Neural cell (in vitro differentiated cells): Measurements from ENCODE around the gene PTPRZ1. TPM values are rescaled to one million over a fixed set of nuclear protein-coding genes. Genes with fewer than 3 reads are reported as not detected.

Experiments
- H2AFZ ChIP-seq: fragments of 200-600, 300-800 bp; sonication (generic), shearing (Covaris generic); 2 replicates; pipeline ENCODE4 v1.6.0; 2014; ENCODE audit warnings: low read depth, mild to moderate bottlenecking, antibody characterized with exemption, low read length, moderate library complexity
- H3F3A ChIP-seq: fragments of 200-600 bp; shearing (Covaris generic); 2 replicates; pipeline ENCODE4 v1.6.1; 2016; ENCODE audit warnings: mild to moderate bottlenecking, moderate library complexity, mixed read lengths, antibody characterized with exemption, low read length; ENCODE audit not compliant: insufficient read depth, poor library complexity, severe bottlenecking
- H3K27ac ChIP-seq: fragments of 200-600, 300-800 bp; sonication (generic), shearing (Covaris generic); 2 replicates; pipeline ENCODE4 v1.5.1; 2014; ENCODE audit warnings: mild to moderate bottlenecking, low read length, moderate library complexity
- H3K27me3 ChIP-seq: fragments of 300-800, 200-600 bp; sonication (generic), shearing (Covaris generic); 2 replicates; pipeline ENCODE4 v1.6.0; 2014; ENCODE audit warnings: mild to moderate bottlenecking, low read depth, low read length, moderate library complexity; ENCODE audit not compliant: insufficient read depth
- H3K36me3 ChIP-seq: fragments of 300-800, 200-600 bp; sonication (generic), shearing (Covaris generic); 2 replicates; pipeline ENCODE4 v1.5.1; 2014; ENCODE audit warnings: mild to moderate bottlenecking, antibody characterized with exemption, low read length, moderate library complexity; ENCODE audit not compliant: insufficient read depth
- H3K4me2 ChIP-seq: fragments of 300-800, 200-600 bp; sonication (generic), shearing (Covaris generic); 2 replicates; pipeline ENCODE4 v1.6.0; 2014; ENCODE audit warnings: mild to moderate bottlenecking, low read length
- H3K4me3 ChIP-seq: fragments of 300-800, 200-600 bp; sonication (generic), shearing (Covaris generic); 2 replicates; pipeline ENCODE4 v1.5.1; 2014; ENCODE audit warnings: mild to moderate bottlenecking, low read length, moderate library complexity
- H3K79me2 ChIP-seq: fragments of 200-600 bp; shearing (Covaris generic); replicated peaks from 2 replicates; pipeline ENCODE4 v1.6.0; 2014; ENCODE audit warnings: mild to moderate bottlenecking, low read length, moderate library complexity; ENCODE audit not compliant: insufficient read depth
- H3K9ac ChIP-seq: fragments of 300-800, 200-600 bp; sonication (generic), shearing (Covaris generic); 2 replicates; pipeline ENCODE4 v1.6.1; 2016; ENCODE audit warnings: mild to moderate bottlenecking, low read length, mixed read lengths
- H3K9me2 ChIP-seq: fragments of 200-600 bp; shearing (Covaris generic); 2 replicates; pipeline ENCODE4 v1.6.1; 2016; ENCODE audit warnings: mild to moderate bottlenecking, low read length, mixed read lengths; ENCODE audit not compliant: insufficient read depth
- H3K9me3 ChIP-seq: fragments of 200-600, 300-800 bp; sonication (generic), shearing (Covaris generic); 2 replicates; pipeline ENCODE4 v1.6.1; 2016; ENCODE audit warnings: mild to moderate bottlenecking, mixed run types, low read length, moderate library complexity, mixed read lengths
- H4K20me1 ChIP-seq: fragments of 200-600 bp; shearing (Covaris generic); 2 replicates; pipeline ENCODE4 v1.6.1; 2016; ENCODE audit warnings: mild to moderate bottlenecking, mixed run types; ENCODE audit not compliant: insufficient read depth
- EP300 ChIP-seq: fragments of 450-650 bp; conservative IDR thresholded peaks from 2 replicates; pipeline ENCODE4 v1.6.1; 2014; ENCODE audit warnings: antibody characterized with exemption, mild to moderate bottlenecking, moderate library complexity; ENCODE audit not compliant: poor library complexity, severe bottlenecking
- EZH2 ChIP-seq: fragments of 200-600, 300-800 bp; shearing (Covaris generic), sonication (generic); IDR thresholded peaks from 2 replicates; pipeline ENCODE4 v1.6.1; 2014; ENCODE audit warnings: antibody characterized with exemption, low read length, borderline replicate concordance, mild to moderate bottlenecking; ENCODE audit not compliant: insufficient read depth, poor library complexity, severe bottlenecking
- MXI1 ChIP-seq: fragments of 450-650 bp; conservative IDR thresholded peaks from 2 replicates; pipeline ENCODE4 v1.6.1; 2014; ENCODE audit warnings: antibody characterized with exemption, mild to moderate bottlenecking; ENCODE audit not compliant: poor library complexity, severe bottlenecking
- POLR2AphosphoS5 ChIP-seq: IDR thresholded peaks from 2 replicates; pipeline ENCODE4 v1.6.1; 2012
- RAD21 ChIP-seq: fragments of 450-650 bp; conservative IDR thresholded peaks from 2 replicates; pipeline ENCODE4 v1.6.1; 2014; ENCODE audit warnings: antibody characterized with exemption, mild to moderate bottlenecking, moderate library complexity
- SMC3 ChIP-seq: fragments of 450-650 bp; conservative IDR thresholded peaks from 2 replicates; pipeline ENCODE4 v1.6.1; 2014; ENCODE audit warnings: antibody characterized with exemption, mild to moderate bottlenecking, moderate library complexity; ENCODE audit not compliant: poor library complexity
- TAF1 ChIP-seq: IDR thresholded peaks from 2 replicates; pipeline ENCODE4 v1.6.1; 2012; ENCODE audit warnings: low read depth
- polyA plus RNA-seq: library from polyadenylated mRNA; depleted of rRNA; stranded (reverse); fragments of >200 nt; gene quantifications from 2 replicates; pipeline ENCODE4 v1.2.3, GENCODE V29; 2014
- TF ChIP-seq, protein P1 (sequence below): fragments of 450-650 bp; IDR thresholded peaks from 2 replicates; pipeline ENCODE4 v1.5.1; 2014; ENCODE audit warnings: antibody characterized with exemption, mild to moderate bottlenecking, moderate library complexity; ENCODE audit not compliant: poor library complexity, severe bottlenecking
- TF ChIP-seq, protein P2 (sequence below): IDR thresholded peaks from 2 replicates; pipeline ENCODE4 v1.6.1; 2012; ENCODE audit warnings: borderline replicate concordance

The PTPRZ1 gene
- polyA plus RNA-seq, 1 donor from 2014 or later: 11.8 TPM

DNA sequence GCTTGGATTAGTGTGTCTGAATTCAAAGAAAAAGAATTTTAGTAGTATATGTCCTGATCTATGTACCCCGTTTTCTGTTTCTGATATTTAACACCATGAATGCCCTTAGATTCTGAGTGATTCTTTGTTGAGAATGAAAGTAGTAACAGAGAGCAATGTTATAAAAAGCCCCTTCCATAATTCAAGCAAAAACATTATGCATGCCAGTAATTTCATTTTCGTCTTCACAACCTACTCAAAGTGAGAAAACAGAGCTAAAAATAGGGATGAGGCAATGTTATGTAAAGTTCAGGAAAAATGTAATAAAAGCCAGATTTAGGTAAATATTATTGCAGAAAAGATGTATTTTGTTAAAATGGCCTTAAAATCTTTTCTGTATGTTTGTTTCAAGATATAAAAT, 28.1 kb downstream of the PTPRZ1 start:
- Histone ChIP-seq H3K9ac (no peak overlapping the region), H3F3A (no peaks in the 10 kb centered on the region), H3K27ac (no peak overlapping the region), H3K9me2 (no peaks in the 10 kb centered on the region), H3K4me2 (no peak overlapping the region), H3K36me3 (peaks cover 5% of the 10 kb centered on the region), H3K4me3 (no peak overlapping the region), H4K20me1 (no peaks in the 10 kb centered on the region), H3K27me3 (no peaks in the 10 kb centered on the region), H2AFZ (no peak overlapping the region), H3K9me3 (no peaks in the 10 kb centered on the region), H3K79me2 (peaks cover 16% of the 10 kb centered on the region)
- TF ChIP-seq TAF1 (no peak), RAD21 (no peak), MXI1 (no peak), POLR2AphosphoS5 (no peak), EZH2 (no peak), SMC3 (no peak), EP300 (no peak)
- TF ChIP-seq, protein P1, sequence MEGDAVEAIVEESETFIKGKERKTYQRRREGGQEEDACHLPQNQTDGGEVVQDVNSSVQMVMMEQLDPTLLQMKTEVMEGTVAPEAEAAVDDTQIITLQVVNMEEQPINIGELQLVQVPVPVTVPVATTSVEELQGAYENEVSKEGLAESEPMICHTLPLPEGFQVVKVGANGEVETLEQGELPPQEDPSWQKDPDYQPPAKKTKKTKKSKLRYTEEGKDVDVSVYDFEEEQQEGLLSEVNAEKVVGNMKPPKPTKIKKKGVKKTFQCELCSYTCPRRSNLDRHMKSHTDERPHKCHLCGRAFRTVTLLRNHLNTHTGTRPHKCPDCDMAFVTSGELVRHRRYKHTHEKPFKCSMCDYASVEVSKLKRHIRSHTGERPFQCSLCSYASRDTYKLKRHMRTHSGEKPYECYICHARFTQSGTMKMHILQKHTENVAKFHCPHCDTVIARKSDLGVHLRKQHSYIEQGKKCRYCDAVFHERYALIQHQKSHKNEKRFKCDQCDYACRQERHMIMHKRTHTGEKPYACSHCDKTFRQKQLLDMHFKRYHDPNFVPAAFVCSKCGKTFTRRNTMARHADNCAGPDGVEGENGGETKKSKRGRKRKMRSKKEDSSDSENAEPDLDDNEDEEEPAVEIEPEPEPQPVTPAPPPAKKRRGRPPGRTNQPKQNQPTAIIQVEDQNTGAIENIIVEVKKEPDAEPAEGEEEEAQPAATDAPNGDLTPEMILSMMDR: no peak
- TF ChIP-seq, protein P2, sequence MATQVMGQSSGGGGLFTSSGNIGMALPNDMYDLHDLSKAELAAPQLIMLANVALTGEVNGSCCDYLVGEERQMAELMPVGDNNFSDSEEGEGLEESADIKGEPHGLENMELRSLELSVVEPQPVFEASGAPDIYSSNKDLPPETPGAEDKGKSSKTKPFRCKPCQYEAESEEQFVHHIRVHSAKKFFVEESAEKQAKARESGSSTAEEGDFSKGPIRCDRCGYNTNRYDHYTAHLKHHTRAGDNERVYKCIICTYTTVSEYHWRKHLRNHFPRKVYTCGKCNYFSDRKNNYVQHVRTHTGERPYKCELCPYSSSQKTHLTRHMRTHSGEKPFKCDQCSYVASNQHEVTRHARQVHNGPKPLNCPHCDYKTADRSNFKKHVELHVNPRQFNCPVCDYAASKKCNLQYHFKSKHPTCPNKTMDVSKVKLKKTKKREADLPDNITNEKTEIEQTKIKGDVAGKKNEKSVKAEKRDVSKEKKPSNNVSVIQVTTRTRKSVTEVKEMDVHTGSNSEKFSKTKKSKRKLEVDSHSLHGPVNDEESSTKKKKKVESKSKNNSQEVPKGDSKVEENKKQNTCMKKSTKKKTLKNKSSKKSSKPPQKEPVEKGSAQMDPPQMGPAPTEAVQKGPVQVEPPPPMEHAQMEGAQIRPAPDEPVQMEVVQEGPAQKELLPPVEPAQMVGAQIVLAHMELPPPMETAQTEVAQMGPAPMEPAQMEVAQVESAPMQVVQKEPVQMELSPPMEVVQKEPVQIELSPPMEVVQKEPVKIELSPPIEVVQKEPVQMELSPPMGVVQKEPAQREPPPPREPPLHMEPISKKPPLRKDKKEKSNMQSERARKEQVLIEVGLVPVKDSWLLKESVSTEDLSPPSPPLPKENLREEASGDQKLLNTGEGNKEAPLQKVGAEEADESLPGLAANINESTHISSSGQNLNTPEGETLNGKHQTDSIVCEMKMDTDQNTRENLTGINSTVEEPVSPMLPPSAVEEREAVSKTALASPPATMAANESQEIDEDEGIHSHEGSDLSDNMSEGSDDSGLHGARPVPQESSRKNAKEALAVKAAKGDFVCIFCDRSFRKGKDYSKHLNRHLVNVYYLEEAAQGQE: no peak

DNA sequence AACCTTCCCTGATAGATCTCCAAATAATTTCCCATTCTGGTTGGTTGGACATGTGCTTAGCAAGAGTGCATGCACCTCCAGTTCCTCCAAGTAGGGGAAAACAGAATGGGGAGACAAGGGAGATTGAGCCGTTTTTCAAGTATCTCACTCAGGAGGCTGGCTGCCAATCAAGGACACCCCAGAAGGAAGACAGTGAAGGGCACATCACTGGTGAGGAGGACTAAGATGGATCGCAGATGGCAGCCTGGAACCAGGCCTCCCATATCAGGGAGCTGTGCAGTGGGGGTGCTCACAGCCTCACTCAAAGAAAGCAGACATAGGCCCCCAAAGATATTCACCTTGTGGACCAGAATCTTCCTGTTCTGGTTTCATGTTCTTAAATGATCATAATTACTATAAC, 31.2 kb downstream of the PTPRZ1 start:
- no peak overlapping the region for H3K9ac ChIP-seq
- H3F3A ChIP-seq: no peaks in the 10 kb centered on the region
- no peaks in the 10 kb centered on the region for H3K27me3 ChIP-seq
- no peaks in the 10 kb centered on the region for H3K9me3 ChIP-seq
- no peak overlapping the region for H2AFZ ChIP-seq
- H3K27ac ChIP-seq: no peak overlapping the region
- H3K4me3 ChIP-seq: no peak overlapping the region
- H3K9me2 ChIP-seq: no peaks in the 10 kb centered on the region
- peaks cover 6% of the 10 kb centered on the region for H3K79me2 ChIP-seq
- H4K20me1 ChIP-seq: no peaks in the 10 kb centered on the region
- H3K4me2 ChIP-seq: no peak overlapping the region
- TF ChIP-seq, protein P1: no peak
- H3K36me3 ChIP-seq: peaks cover 5% of the 10 kb centered on the region
